Prostate gland (tissue), 2 donors: ENCODE measurements around the gene KAZN.

Source experiments
- CTCF ChIP-seq, 4 experiments: fragments of 200-600 bp in 2 of 4; fragments of 450-650 bp in 2 of 4; sonication (generic) in 2 of 4; IDR thresholded peaks; 1 replicate in 3 of 4; 2 replicates in 1 of 4; pipeline ENCODE4 v1.5.1; 2016 to 2019; ENCODE audit warnings: antibody characterized with exemption in 4 of 4, mild to moderate bottlenecking in 2 of 4, moderate library complexity in 2 of 4
- POLR2A ChIP-seq: fragments of 450-650 bp; IDR thresholded peaks from one replicate; pipeline ENCODE4 v1.6.1; 2016; ENCODE audit warnings: antibody characterized with exemption, mild to moderate bottlenecking
- POLR2AphosphoS5 ChIP-seq: sonication (generic); formaldehyde crosslinking; IDR thresholded peaks from one replicate; pipeline ENCODE4 v1.6.1; 2017; ENCODE audit warnings: antibody characterized with exemption

- TF ChIP-seq POLR2AphosphoS5 (no peak), CTCF (IDR thresholded peaks at IDR 0.05) (no peak), POLR2A (no peak)
Measured at GRCh38 chr1:14642712-14643111, 44.2 kb downstream of the KAZN start.
